Liver (tissue), 3 donors: ENCODE data around the gene TMPRSS2.

Source experiments
- CTCF ChIP-seq: fragments of 150-350 bp; IDR thresholded peaks from 2 replicates; pipeline ENCODE4 v1.5.1; 2017; ENCODE audit warnings: improper control_type of control experiment, low read depth, low read length; ENCODE audit not compliant: missing input control
- EGR1 ChIP-seq, 2 donors: IDR thresholded peaks; 2 replicates each; pipeline ENCODE4 v1.6.1; 2016 to 2018; ENCODE audit warnings: antibody characterized with exemption in 2 of 2, low read depth in 2 of 2
- GABPA ChIP-seq, 2 donors: IDR thresholded peaks in 1 of 2; conservative IDR thresholded peaks in 1 of 2; 2 replicates each; pipeline ENCODE4 v1.6.1; 2016; ENCODE audit warnings: antibody characterized with exemption in 2 of 2, mild to moderate bottlenecking in 1 of 2, moderate library complexity in 1 of 2
- HNF4A ChIP-seq, 2 donors: conservative IDR thresholded peaks; 2 replicates each; pipeline ENCODE4 v1.6.1; 2016; ENCODE audit warnings: antibody characterized with exemption in 2 of 2, mild to moderate bottlenecking in 2 of 2
- MAX ChIP-seq: IDR thresholded peaks from 2 replicates; pipeline ENCODE4 v1.6.1; 2016; ENCODE audit warnings: antibody characterized with exemption
- NR2F2 ChIP-seq: IDR thresholded peaks from 2 replicates; pipeline ENCODE4 v1.6.1; 2016; ENCODE audit warnings: antibody characterized with exemption
- RAD21 ChIP-seq, 2 donors: IDR thresholded peaks; 2 replicates each; pipeline ENCODE4 v1.6.1; 2016; ENCODE audit warnings: antibody characterized with exemption in 2 of 2, mild to moderate bottlenecking in 2 of 2
- SP1 ChIP-seq: IDR thresholded peaks from 2 replicates; pipeline ENCODE4 v1.6.1; 2018; ENCODE audit warnings: antibody characterized with exemption, mild to moderate bottlenecking
- TAF1 ChIP-seq: conservative IDR thresholded peaks from 2 replicates; pipeline ENCODE4 v1.6.1; 2016; ENCODE audit warnings: antibody characterized with exemption, mild to moderate bottlenecking
- TF ChIP-seq, protein P1 (sequence below): IDR thresholded peaks from 2 replicates; pipeline ENCODE4 v1.6.1; 2016; ENCODE audit warnings: antibody characterized with exemption, mild to moderate bottlenecking
- TF ChIP-seq, protein P2 (sequence below): IDR thresholded peaks from 2 replicates; pipeline ENCODE4 v1.6.1; 2016; ENCODE audit warnings: antibody characterized with exemption
- donor health status: healthy.
- donor health status: healthy.

DNA sequence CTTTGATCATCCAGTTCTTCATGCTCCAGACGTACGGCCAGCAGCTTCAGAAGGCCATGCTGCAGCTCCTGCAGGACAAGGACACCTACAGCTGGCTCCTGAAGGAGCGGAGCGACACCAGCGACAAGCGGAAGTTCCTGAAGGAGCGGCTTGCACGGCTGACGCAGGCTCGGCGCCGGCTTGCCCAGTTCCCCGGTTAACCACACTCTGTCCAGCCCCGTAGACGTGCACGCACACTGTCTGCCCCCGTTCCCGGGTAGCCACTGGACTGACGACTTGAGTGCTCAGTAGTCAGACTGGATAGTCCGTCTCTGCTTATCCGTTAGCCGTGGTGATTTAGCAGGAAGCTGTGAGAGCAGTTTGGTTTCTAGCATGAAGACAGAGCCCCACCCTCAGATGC is 49.4 kb downstream of the TMPRSS2 start:
- TF ChIP-seq RAD21 (IDR thresholded peaks at IDR 0.05) (no peak), CTCF (no peak), EGR1 (IDR thresholded peaks at IDR 0.05; ENCODE audit: low read depth in 2 of 2) (no peak), MAX (no peak), SP1 (no peak), HNF4A (conservative IDR thresholded peaks at IDR 0.05) (no peak), TAF1 (no peak), GABPA (IDR thresholded peaks at IDR 0.05 in 1 of 2, conservative IDR thresholded peaks at IDR 0.05 in 1 of 2) (no peak), NR2F2 (no peak)
- TF ChIP-seq, protein P1, sequence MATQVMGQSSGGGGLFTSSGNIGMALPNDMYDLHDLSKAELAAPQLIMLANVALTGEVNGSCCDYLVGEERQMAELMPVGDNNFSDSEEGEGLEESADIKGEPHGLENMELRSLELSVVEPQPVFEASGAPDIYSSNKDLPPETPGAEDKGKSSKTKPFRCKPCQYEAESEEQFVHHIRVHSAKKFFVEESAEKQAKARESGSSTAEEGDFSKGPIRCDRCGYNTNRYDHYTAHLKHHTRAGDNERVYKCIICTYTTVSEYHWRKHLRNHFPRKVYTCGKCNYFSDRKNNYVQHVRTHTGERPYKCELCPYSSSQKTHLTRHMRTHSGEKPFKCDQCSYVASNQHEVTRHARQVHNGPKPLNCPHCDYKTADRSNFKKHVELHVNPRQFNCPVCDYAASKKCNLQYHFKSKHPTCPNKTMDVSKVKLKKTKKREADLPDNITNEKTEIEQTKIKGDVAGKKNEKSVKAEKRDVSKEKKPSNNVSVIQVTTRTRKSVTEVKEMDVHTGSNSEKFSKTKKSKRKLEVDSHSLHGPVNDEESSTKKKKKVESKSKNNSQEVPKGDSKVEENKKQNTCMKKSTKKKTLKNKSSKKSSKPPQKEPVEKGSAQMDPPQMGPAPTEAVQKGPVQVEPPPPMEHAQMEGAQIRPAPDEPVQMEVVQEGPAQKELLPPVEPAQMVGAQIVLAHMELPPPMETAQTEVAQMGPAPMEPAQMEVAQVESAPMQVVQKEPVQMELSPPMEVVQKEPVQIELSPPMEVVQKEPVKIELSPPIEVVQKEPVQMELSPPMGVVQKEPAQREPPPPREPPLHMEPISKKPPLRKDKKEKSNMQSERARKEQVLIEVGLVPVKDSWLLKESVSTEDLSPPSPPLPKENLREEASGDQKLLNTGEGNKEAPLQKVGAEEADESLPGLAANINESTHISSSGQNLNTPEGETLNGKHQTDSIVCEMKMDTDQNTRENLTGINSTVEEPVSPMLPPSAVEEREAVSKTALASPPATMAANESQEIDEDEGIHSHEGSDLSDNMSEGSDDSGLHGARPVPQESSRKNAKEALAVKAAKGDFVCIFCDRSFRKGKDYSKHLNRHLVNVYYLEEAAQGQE: no peak
- TF ChIP-seq, protein P2, sequence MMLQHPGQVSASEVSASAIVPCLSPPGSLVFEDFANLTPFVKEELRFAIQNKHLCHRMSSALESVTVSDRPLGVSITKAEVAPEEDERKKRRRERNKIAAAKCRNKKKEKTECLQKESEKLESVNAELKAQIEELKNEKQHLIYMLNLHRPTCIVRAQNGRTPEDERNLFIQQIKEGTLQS: no peak
